ENCODE measurements around the gene VRK3. TPM values are rescaled to one million over a fixed set of nuclear protein-coding genes. Genes with fewer than 3 reads are reported as not detected.

Gene VRK3
- total RNA-seq, 2 donors from 2014 or later: 50.0 to 77.7 TPM

- no peak overlapping the region for H3K4me3 ChIP-seq
- no peak for DNase-seq
These were observed 67.8 kb downstream of the VRK3 start for GRCh38 chr19:49957262-49957915.

GRCh38 chr19:49956115-49956495 lies 69.1 kb downstream of the VRK3 start:
- Histone ChIP-seq H3K4me3 (no peak overlapping the region), H3K27me3 (no peaks in the 10 kb centered on the region), H3K9me3 (no peaks in the 10 kb centered on the region), H3K27ac (peak overlapping the region; percentile 44), H3K9ac (ENCODE audit: low read depth in 2 of 2, low read length in 2 of 2) (peak overlapping the region in 1 of 2 donors; percentile 19), H3K4me1 (peaks cover 18% of the 10 kb centered on the region), H3K36me3 (no peaks in the 10 kb centered on the region)
- no peak for TF ChIP-seq CTCF (IDR thresholded peaks at IDR 0.05)
- DNase-seq: no peak
- intact Hi-C loops (cut with DNase I): no loop called here

More at GRCh38 chr19:49957262-49957915, 67.8 kb downstream of the VRK3 start:
- Histone ChIP-seq H3K27ac (no peak overlapping the region), H3K27me3 (no peaks in the 10 kb centered on the region), H3K9me3 (no peaks in the 10 kb centered on the region), H3K9ac (ENCODE audit: low read depth in 2 of 2, low read length in 2 of 2) (no peak overlapping the region), H3K4me1 (peaks cover 14% of the 10 kb centered on the region), H3K36me3 (no peaks in the 10 kb centered on the region)
- intact Hi-C loops (cut with DNase I): no loop called here
- no peak for TF ChIP-seq CTCF (IDR thresholded peaks at IDR 0.05)

- no peaks in the 10 kb centered on the region for H3K36me3 ChIP-seq
- H3K4me3 ChIP-seq: no peak overlapping the region
- TF ChIP-seq CTCF (IDR thresholded peaks at IDR 0.05): no peak
- H3K9me3 ChIP-seq: no peaks in the 10 kb centered on the region
- peak overlapping the region; percentile 44 for H3K27ac ChIP-seq
- peak overlapping the region; percentile 12 to 26 for H3K9ac ChIP-seq (ENCODE audit: low read depth in 2 of 2, low read length in 2 of 2)
- no peak for DNase-seq
- no peaks in the 10 kb centered on the region for H3K27me3 ChIP-seq
- intact Hi-C loops (cut with DNase I): no loop called here
- H3K4me1 ChIP-seq: peaks cover 18% of the 10 kb centered on the region
These were observed 70.2 kb downstream of the VRK3 start for GRCh38 chr19:49954933-49955332.

- Histone ChIP-seq H3K4me3 (no peak overlapping the region), H3K36me3 (no peaks in the 10 kb centered on the region), H3K27ac (no peak overlapping the region), H3K9ac (ENCODE audit: low read depth in 2 of 2, low read length in 2 of 2) (no peak overlapping the region), H3K9me3 (no peaks in the 10 kb centered on the region), H3K4me1 (peaks cover 18% of the 10 kb centered on the region), H3K27me3 (no peaks in the 10 kb centered on the region)
- no peak for DNase-seq
- no peak for TF ChIP-seq CTCF (IDR thresholded peaks at IDR 0.05)
- intact Hi-C loops (cut with DNase I): no loop called here
These were observed 70.9 kb downstream of the VRK3 start for GRCh38 chr19:49954092-49954829.

GRCh38 chr19:49953416-49953815 lies 71.8 kb downstream of the VRK3 start:
- no peaks in the 10 kb centered on the region for H3K36me3 ChIP-seq
- no peak overlapping the region for H3K9ac ChIP-seq (ENCODE audit: low read depth in 2 of 2, low read length in 2 of 2)
- TF ChIP-seq CTCF (IDR thresholded peaks at IDR 0.05): no peak
- no peaks in the 10 kb centered on the region for H3K9me3 ChIP-seq
- no peak overlapping the region for H3K27ac ChIP-seq
- intact Hi-C loops (cut with DNase I): no loop called here
- no peak for DNase-seq
- H3K4me1 ChIP-seq: peaks cover 18% of the 10 kb centered on the region
- H3K27me3 ChIP-seq: no peaks in the 10 kb centered on the region
- no peak overlapping the region for H3K4me3 ChIP-seq
